ENCODE measurements around the gene CCSER1.
"Not testable (repeated sequence)": the region's sequence is repeated elsewhere in the genome, so short reads cannot be mapped to it uniquely, and the experiment has no call there.

CCSER1 gene

DNA sequence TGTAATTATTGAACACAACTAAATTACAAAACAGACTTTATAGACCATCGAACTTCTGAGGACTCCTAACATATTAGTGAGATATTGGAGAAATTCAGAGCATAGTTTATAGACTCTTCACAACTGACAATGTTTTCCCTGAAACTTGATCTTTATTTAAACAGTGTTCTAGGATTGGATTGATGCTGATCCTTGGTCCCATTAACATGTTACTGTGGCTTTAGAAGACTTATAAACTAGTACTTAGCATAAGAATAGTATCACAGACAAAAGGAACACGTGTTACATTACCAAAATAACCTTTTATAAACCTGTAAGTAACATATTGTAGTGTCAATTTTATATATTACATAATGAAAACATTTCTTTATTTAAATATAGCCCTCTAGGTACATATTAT is 689.6 kb downstream of the CCSER1 start:
- DNase-seq (ENCODE audit: low read depth in 1 of 2, low spot score in 1 of 2), result no peak

DNA sequence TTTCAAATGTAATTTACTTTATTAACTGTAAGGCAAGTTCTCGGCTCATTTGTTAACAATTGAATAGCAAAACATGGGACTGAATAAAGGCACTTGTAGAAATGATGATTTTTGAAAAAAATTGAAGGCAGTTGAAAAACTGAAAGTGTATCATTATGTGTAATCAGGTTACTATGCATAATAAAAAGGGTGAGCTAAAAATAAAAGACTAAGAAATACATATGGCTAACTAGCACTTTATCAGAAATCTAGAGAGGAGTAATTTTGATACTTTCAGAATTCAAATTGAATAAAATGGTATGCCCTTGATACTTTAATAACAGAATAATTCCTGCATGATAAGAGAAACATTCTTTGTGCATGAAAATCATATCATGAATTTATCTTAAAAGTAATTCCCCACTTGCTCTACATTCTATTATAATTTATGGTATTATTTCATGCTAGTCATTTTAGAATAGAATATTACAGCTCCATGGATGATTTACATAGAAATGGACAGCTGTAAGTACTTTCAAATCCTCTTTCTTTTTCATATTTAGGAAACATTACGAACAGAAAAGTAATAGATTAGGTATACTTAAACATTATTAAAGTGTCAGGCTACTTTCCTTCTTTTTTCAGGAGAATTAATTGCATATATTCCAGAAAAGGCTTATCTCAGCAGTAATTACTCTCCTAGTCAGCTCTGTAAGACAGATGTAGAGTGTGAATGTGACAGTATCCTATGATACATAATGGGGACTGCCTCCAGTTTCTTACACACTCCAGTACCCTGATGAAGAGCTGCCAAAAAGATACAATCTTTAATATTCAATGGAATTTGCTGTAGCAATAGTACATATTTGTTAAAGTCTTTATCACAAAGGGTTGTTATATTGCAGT is 697.3 kb downstream of the CCSER1 start:
- DNase-seq (ENCODE audit: low read depth in 1 of 2, low spot score in 1 of 2), result no peak

DNA sequence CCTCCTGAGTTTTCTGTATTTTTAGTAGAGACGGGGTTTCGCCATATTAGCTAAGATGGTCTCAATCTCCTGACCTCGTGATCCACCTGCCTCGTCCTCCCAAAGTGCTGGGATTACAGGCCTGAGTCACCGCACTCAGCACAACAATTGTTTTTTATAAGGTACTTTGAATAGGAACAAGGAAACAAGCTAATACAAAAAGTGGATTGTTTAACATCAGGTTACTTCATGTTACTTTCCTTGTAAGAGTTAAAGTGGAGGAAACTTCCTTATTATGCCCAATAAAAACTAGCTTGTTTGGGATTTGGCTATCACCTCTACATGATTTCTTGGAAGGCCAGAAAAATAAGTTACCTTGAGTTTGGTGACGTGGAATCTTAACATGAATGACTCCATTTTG is 698.7 kb downstream of the CCSER1 start:
- no peak for DNase-seq (ENCODE audit: low read depth in 1 of 2, low spot score in 1 of 2)

DNA sequence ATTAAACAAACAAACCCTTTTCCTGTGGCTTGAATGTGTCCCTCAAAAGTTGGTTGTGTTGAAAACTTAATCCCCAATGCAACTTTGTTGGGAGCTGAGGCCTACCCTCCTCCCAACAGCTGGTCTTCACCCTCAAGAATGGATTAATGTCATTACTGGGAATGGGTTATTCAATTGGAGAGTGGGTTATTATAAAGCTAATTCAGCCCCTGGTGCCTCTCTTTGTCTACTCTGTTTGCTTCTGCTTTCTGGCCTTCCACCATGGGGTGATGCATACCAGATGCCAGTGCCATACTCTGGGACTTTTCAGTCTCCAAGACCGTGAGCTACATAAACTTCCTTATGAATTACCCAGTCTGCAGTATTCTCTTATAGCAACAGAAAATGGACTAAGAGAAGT is 706.5 kb downstream of the CCSER1 start:
- DNase-seq (ENCODE audit: low read depth in 1 of 2, low spot score in 1 of 2), result no peak

DNA sequence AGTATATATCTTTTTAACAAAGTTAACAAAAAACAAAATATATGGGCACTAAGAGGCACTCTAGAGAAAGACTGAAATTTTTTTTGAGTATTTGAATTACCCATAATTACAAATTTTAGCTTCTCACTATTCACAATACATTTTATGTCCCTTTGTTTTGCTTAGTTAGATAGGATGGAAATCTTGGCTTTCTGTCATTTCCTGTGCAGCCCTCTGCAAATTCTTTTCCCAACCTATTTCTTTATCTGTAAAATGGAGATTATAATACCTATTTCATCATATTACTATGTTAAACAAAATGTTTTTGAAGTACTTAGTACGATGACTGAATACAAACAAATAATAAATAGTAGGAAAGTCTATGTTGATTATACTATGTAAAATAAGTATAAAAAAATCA is 710.0 kb downstream of the CCSER1 start:
- DNase-seq (ENCODE audit: low read depth in 1 of 2, low spot score in 1 of 2), result no peak

DNA sequence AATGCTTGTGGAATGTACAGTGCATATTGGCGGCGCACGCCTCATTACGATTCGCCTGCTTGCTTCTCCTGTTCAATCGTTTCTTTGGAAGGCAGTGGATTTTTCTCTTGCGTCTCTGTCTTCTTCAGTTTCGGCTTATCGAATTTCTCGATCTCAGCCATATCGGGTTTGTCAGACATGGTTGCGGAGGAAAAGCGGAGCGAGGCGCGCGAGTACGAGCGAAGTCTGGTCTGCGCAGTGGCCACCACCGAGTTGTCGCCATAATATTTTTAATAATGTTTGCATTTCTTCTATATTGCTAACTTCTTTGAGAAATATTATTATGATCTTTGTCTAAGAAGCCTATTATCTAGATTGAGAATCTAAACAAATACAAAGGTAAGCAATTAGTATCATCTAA is 711.7 kb downstream of the CCSER1 start:
- not testable (repeated sequence) for DNase-seq (ENCODE audit: low read depth in 1 of 2, low spot score in 1 of 2)

DNA sequence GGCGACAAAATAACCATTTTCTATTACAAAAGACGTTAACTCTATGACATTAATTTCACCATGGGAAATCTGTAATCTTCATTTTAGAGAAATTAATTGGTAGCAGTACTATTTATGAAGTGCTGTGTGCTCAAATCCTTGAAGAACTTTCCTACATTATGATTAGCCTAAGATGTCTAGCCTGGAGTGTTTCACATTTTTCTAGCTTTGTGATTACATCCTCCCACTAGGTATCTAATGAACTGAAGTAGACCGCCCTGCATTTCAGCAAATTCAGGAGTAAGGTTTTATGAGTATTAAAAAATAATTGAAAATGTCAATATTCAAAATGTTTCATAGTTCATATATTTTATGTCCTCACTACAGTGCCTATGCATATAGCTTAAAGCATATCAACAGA is 713.1 kb downstream of the CCSER1 start:
- no peak for DNase-seq (ENCODE audit: low read depth in 1 of 2, low spot score in 1 of 2)

DNA sequence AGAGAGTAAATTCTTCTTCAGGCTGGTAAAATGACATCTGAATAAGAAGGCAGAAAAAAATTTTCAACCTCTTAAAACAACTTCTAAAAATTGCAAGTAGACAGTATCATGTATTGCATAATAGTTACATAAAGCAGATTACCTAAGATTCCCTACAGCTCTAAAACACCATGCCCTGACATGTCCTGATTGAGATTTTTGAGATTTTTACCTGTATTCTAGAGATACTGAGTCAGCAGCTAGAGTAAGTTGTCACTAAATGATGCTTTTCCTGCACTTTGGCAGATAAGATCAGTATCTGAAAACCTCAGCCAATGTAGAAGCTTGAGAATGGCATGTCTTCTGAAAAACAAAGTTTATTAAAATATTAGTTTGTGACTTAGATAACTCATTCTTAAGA is 713.6 kb downstream of the CCSER1 start:
- no peak for DNase-seq (ENCODE audit: low read depth in 1 of 2, low spot score in 1 of 2)

DNA sequence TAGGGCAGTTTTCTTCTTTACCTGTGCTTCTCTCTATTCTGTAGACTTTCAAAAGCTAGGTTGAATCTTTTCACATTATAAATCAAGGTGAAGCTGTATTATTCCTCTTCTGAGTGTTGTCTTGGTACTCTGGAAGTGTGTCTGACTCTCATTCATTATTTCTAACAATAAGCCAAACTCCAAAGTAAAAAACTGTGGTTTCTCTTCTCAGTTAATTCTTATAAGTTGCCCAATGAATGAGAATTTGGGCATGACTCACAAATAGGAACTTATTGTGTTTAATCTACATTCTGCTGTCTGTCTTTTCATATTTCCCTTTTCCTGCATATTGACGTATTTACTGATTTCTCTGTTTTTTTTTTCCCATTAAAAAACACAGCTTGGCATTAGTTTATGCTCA is 714.5 kb downstream of the CCSER1 start:
- no peak for DNase-seq (ENCODE audit: low read depth in 1 of 2, low spot score in 1 of 2)

DNA sequence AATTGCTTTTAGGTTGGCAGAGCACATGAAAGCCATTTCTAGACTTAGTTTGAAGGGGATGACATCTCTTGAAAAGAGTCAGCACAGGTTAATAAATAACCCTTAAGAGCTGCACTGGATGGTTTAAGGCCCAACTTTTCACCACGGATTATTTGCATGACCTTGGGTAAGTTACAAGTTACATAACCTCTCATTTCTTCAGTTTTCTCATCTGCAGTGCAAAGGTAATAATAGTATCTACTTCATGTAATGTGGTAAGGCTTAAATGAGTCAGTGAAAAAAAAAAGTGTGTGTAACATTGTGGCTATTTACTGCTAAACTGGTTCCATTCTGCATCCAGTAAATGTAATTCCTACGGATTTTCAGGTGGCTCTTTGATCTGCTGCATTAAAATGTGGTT is 715.8 kb downstream of the CCSER1 start:
- DNase-seq (ENCODE audit: low read depth in 1 of 2, low spot score in 1 of 2), result no peak

DNA sequence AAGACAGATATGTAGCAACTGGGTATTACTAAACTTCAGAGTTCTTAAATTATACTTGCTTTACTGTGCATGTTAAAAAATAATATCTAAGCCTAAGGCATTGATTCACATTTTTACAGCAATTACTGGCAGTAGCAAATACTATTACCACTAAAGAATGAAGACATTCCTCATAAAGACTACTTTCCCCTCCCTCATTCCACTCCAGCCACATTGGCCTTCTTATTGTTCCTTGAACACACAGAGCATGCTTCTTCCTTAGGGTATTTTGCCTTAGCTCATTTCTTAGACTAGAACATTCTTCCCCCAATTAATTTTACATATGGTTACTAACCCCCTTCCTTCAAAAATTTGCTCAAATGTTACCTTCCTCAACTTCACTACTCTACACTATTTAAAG is 717.0 kb downstream of the CCSER1 start:
- DNase-seq (ENCODE audit: low read depth in 1 of 2, low spot score in 1 of 2), result no peak

DNA sequence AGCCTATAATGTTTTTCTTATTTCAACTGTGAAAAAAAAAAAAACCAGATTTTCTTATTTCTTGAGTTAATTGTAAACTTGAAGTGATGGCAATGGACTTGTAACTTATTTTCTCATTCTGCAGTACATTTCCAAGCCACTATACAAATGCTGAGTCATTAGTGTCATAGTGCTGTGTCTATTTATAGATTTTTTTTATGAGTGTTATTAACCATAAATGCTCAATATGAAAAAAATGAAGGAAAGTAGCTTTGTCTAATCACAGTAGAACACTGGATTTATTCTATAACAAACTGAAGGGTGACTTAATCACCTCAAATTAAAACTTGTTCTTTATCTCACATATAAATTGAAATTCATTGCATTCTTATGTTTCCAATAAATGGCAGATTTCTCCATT is 718.6 kb downstream of the CCSER1 start:
- DNase-seq (ENCODE audit: low read depth in 1 of 2, low spot score in 1 of 2), result no peak

DNA sequence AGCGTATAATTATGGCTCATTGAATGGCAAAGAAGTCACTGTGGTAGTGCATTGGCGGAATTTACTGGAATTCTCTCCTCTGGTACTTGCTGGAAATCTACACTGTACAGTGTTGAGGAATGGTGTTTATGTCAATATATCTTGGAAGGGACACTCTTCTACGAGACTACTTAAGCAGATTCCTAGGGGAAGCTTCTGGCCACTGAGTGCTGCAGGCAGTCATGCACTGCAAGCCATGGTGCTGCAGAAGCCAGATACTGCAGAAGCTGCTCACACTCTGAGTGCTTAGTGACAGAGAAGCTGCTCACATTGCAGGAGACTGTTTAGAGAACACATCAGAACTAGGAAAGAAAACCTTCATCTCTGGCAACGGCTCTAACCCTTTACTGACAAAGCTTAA is 725.0 kb downstream of the CCSER1 start:
- DNase-seq (ENCODE audit: low read depth in 1 of 2, low spot score in 1 of 2), result no peak

DNA sequence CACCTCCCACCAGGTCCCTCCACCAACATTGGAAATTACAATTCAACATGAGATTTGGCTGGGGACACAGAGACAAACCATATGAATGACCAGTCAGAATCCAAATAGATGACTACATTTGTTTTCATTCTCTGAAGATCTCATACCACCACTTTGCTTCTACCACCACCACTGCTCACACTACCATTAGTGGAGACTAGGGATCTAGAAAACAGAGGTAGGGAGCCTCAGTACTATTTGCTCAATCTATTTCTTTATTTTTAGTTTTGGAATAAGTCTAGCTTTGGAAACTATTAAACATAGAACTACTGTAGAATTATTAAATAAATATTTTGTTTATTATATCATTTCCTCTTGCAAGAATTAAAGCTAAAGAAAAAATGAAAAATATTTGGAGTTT is 727.9 kb downstream of the CCSER1 start:
- DNase-seq (ENCODE audit: low read depth in 1 of 2, low spot score in 1 of 2), result no peak

DNA sequence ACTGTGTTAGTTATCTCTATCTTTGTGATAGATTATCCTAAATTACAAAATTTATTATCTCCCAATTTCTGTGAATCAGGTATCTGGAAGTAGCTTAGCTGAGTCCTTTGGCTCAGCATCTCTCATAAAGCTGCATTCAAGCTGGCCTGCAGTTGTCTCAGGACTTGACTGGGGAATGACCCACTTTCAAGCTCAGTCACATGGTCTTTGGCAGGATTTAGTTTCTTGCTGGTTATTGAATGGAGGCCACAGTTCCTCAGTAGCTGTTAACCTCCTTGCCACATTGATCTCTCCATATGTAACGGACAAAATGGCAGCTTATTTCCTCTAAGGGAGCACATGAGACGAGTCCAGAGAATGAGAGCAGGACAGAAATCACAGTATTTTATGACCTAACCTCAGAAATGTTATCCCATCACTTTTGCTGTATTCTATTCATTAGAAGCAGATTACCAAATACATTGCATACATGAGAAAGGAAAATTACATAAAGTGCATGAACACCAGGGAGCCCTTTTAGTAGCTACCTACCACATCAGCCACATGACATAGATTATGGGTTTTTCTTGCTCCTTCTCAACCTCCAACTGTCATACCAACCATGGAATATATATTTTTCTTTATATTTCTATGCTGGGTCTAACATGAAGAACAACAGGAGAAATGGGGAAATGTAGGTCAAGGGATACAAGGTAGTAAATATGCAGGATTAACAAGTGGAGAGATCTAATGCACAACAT is 730.1 kb downstream of the CCSER1 start:
- no peak for DNase-seq (ENCODE audit: low read depth in 1 of 2, low spot score in 1 of 2)

DNA sequence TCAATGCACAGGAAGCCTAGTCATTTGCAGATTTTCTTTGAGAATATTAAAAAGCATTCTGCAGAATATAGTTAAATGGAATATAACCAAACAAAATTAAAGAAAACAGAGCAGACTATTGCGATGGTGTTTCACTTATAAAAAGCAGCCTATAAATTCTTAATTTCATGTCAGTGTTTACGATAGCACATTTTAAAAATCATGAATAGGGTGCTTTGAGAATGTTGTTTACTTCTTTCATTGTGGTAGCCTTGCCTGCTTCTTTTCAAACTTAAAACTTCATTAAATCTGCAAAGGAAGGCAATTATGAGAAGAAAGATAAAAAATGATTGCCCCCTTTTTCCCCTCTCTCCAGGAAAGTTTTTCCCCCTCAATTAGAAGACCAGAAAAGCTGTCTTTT is 748.6 kb downstream of the CCSER1 start:
- DNase-seq (ENCODE audit: low read depth in 1 of 2, low spot score in 1 of 2), result no peak

DNA sequence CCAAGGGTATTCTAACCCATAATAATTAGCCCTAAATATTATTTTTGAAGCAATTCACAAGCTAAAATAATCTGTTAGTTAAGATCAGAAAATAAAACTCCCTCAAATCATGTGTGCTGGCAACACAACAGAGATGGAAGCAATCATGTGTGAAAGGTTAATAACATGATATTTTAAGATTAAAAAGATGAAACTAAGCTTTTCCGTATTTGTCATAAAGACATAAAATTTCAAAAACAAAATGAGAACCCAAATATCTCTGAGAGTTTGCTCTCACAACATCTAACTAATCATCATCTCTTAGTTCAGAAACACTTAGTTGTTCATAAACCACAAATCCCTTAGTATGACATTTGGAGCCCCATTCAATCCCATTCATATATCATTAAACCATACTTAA is 749.1 kb downstream of the CCSER1 start:
- no peak for DNase-seq (ENCODE audit: low read depth in 1 of 2, low spot score in 1 of 2)

DNA sequence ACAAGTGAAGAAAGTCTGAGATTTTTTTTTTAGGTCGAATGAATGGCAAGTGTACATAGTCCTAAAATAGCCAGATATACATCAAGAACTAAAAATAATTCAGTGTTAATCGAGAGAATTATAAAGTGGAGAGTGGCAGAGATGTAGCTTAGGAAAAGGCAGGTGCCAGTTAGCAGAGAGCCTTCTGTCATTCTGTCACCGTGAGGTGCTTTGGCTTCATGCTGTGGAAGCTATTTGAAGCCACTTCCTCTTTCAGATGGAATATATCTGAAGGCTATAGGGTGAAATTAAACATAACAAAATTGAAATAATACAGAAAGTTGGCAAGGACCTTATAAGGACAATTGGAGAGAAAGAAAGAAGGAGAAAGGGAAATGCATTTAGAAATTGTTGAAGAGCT is 756.3 kb downstream of the CCSER1 start:
- DNase-seq (ENCODE audit: low read depth in 1 of 2, low spot score in 1 of 2), result no peak

DNA sequence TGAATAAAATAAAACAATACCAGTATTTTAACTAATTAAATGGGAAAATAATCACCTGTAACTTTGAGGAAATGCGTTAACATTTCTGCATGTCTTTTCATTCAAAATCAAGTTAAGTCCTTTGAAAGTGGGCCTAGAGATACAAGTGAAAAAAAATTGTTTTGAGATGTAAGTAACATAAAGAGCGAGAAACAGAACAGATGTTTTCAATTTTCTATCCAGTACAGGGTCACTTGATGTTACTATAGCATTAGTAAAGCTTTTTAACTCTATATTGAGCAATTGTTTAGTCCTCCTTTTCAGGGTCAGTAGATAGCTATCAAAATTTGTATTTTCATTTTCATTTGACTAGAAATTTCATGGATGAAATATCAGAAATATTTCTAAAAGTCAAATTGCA is 761.4 kb downstream of the CCSER1 start:
- no peak for DNase-seq (ENCODE audit: low read depth in 1 of 2, low spot score in 1 of 2)

DNA sequence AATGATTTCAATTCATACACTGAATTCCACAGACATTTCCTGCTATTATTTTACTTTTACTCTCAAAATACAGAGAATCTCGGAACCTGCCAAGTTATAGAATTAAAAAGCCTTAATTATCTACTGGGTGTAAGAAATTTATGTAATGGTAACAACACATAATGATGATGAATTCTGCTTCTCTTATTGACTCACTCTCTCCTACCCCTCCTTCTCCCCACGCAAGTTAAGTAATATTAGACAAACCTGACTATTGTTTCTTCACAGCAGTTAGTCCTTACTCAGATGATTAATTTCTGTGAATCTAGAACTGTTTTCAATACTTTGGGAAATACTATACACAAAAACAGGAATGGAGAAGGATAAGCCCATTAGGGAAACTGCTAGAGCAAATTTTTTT is 762.0 kb downstream of the CCSER1 start:
- no peak for DNase-seq (ENCODE audit: low read depth in 1 of 2, low spot score in 1 of 2)

DNA sequence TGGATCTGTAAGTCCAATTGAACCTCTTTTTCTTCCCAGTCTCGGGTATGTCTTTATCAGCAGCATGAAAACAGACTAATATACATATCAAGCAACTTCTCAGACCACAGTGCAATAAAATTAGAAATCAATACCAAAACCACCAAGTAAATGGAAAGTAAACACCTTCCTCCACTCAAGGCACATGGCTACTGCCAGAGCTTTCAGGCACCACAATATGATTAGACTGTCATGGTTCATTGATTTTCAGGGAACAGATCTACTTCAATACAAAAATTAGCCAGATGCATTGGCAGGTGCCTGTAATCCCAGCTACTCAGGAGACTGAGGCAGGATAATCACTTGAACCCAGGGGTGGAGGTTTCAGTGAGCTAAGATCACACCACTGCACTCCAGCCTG is 776.2 kb downstream of the CCSER1 start:
- not testable (repeated sequence) for DNase-seq (ENCODE audit: low read depth in 1 of 2, low spot score in 1 of 2)

DNA sequence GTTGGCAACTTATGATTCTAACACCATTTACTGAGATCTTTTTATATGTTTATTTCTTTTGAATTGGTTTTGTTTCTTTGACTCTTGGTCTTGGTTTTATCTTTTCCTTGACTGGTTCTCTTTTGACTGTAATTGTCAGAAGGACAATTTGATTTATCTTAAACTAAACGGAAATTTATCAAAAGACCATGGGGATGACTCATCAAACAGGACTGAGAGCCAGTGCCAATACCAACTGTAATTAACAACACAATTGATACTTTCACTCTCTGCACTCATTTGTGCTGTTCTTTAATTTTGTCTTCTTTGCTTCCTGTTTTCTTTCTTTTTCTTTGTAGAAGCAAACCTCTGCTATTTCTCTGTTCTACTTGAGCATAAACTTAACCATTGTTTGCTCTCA is 776.8 kb downstream of the CCSER1 start:
- no peak for DNase-seq (ENCODE audit: low read depth in 1 of 2, low spot score in 1 of 2)

DNA sequence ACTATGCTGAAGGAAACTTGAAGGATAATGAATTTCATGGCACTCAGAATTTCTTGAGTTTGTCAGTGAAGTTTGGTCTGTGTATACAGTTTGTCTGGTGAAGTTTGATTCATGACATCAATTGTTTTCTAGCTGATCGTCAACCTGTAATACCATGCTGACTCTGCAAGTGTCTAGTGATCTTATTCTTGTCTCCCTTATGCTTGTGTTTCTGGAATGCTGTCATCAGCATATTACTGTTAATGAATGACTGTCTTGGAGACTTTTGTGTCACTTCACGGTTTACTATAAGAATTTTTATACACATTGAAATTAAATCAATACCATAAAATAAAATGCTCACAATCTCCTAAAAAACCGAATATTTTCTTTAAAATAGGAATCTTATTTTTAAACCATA is 779.0 kb downstream of the CCSER1 start:
- DNase-seq (ENCODE audit: low read depth in 1 of 2, low spot score in 1 of 2), result no peak

Measured in activated CD4-positive, alpha-beta T cell treated with anti-CD3 and anti-CD28 coated beads, Interleukin-2, amount 50 U/mL, for 24 hours (primary cell).